RWPE2 (cell line): ENCODE data around the gene RPS6KA4.
"Not testable (repeated sequence)": the region's sequence is repeated elsewhere in the genome, so short reads cannot be mapped to it uniquely, and the experiment has no call there.

Experiments
- ATAC-seq: fragments of 200-7000 bp; cut with Tn5 transposase; 3 replicates; pipeline ENCODE4 v1.9.1; 2021; ENCODE audit warnings: low read depth
- DNase-seq: peaks from one replicate; pipeline ENCODE4 v3.0.0-alpha.2; 2020; ENCODE audit warnings: low spot score
- H3K27ac ChIP-seq: fragments of 450-650 bp; 2 replicates; pipeline ENCODE4 v1.5.1; 2017; ENCODE audit warnings: mild to moderate bottlenecking; ENCODE audit not compliant: poor library complexity, severe bottlenecking
- H3K27me3 ChIP-seq: fragments of 250-450 bp; sonication (Bioruptor Pico); 2 replicates; pipeline ENCODE4 v1.5.1; 2021; ENCODE audit warnings: mild to moderate bottlenecking, moderate library complexity; ENCODE audit not compliant: insufficient read depth, poor library complexity, severe bottlenecking
- H3K36me3 ChIP-seq: fragments of 250-450 bp; sonication (Bioruptor Pico); 2 replicates; pipeline ENCODE4 v1.5.1; 2020; ENCODE audit warnings: low read depth, mild to moderate bottlenecking, moderate library complexity
- H3K4me1 ChIP-seq: fragments of 250-450 bp; sonication (Bioruptor Pico); 2 replicates; pipeline ENCODE4 v1.5.1; 2021; ENCODE audit warnings: mild to moderate bottlenecking, moderate library complexity; ENCODE audit not compliant: insufficient read depth, poor library complexity, severe bottlenecking
- H3K4me3 ChIP-seq: fragments of 250-450 bp; sonication (Bioruptor Pico); 2 replicates; pipeline ENCODE4 v1.5.1; 2021; ENCODE audit warnings: mild to moderate bottlenecking, moderate library complexity; ENCODE audit not compliant: severe bottlenecking
- H3K9me3 ChIP-seq: fragments of 250-450 bp; sonication (Bioruptor Pico); 2 replicates; pipeline ENCODE4 v1.5.1; 2021; ENCODE audit warnings: mild to moderate bottlenecking, moderate library complexity; ENCODE audit not compliant: severe bottlenecking
- TF ChIP-seq, protein P1 (sequence below): fragments of 450-650 bp; IDR thresholded peaks from one replicate; pipeline ENCODE4 v1.5.1; 2017; ENCODE audit warnings: mild to moderate bottlenecking, moderate library complexity; ENCODE audit not compliant: poor library complexity, severe bottlenecking

RPS6KA4 gene

DNA sequence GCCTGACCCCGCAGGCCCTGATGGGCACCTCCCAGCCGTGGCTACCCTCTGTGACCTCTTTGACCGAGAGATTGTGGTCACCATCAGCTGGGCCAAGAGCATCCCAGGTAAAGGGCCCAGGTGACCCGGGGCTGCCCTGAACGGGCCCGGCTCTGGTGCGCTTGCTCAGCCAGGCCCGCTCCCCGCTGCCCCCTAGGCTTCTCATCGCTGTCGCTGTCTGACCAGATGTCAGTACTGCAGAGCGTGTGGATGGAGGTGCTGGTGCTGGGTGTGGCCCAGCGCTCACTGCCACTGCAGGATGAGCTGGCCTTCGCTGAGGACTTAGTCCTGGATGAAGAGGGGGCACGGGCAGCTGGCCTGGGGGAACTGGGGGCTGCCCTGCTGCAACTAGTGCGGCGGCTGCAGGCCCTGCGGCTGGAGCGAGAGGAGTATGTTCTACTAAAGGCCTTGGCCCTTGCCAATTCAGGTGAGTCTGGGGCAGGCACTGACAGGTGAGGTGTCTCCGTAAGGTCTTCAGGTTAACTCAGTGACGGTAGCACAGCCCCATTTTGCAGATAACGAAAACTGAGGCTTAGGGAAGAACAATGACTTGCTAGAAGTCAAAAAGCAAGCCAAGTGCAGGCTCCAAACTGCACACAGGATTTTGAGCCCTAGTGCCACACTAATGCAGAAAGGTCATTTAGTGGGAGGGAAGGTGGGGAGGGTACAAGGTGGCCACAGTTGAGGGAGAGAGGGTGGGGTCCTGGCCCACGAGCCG lies 44.0 kb upstream of the RPS6KA4 start:
- TF ChIP-seq, protein P1, sequence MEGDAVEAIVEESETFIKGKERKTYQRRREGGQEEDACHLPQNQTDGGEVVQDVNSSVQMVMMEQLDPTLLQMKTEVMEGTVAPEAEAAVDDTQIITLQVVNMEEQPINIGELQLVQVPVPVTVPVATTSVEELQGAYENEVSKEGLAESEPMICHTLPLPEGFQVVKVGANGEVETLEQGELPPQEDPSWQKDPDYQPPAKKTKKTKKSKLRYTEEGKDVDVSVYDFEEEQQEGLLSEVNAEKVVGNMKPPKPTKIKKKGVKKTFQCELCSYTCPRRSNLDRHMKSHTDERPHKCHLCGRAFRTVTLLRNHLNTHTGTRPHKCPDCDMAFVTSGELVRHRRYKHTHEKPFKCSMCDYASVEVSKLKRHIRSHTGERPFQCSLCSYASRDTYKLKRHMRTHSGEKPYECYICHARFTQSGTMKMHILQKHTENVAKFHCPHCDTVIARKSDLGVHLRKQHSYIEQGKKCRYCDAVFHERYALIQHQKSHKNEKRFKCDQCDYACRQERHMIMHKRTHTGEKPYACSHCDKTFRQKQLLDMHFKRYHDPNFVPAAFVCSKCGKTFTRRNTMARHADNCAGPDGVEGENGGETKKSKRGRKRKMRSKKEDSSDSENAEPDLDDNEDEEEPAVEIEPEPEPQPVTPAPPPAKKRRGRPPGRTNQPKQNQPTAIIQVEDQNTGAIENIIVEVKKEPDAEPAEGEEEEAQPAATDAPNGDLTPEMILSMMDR: no peak
- ATAC-seq (no peak), DNase-seq (peak; percentile 46)
- Histone ChIP-seq H3K9me3 (no peaks in the 10 kb centered on the region), H3K27me3 (no peaks in the 10 kb centered on the region), H3K4me1 (peaks cover 15% of the 10 kb centered on the region), H3K4me3 (no peak overlapping the region), H3K27ac (no peak overlapping the region), H3K36me3 (peaks cover 29% of the 10 kb centered on the region)

DNA sequence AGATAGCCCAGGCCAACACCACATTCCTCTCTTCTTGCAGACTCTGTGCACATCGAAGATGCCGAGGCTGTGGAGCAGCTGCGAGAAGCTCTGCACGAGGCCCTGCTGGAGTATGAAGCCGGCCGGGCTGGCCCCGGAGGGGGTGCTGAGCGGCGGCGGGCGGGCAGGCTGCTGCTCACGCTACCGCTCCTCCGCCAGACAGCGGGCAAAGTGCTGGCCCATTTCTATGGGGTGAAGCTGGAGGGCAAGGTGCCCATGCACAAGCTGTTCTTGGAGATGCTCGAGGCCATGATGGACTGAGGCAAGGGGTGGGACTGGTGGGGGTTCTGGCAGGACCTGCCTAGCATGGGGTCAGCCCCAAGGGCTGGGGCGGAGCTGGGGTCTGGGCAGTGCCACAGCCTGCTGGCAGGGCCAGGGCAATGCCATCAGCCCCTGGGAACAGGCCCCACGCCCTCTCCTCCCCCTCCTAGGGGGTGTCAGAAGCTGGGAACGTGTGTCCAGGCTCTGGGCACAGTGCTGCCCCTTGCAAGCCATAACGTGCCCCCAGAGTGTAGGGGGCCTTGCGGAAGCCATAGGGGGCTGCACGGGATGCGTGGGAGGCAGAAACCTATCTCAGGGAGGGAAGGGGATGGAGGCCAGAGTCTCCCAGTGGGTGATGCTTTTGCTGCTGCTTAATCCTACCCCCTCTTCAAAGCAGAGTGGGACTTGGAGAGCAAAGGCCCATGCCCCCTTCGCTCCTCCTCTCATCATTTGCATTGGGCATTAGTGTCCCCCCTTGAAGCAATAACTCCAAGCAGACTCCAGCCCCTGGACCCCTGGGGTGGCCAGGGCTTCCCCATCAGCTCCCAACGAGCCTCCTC lies 43.1 kb upstream of the RPS6KA4 start:
- not testable (repeated sequence) for H3K9me3 ChIP-seq, H3K27me3 ChIP-seq, H3K4me3 ChIP-seq, H3K4me1 ChIP-seq, ATAC-seq
- peak overlapping the region; percentile 95 for H3K27ac ChIP-seq
- peak; percentile 53 for DNase-seq
- H3K36me3 ChIP-seq: peaks cover 38% of the 10 kb centered on the region

DNA sequence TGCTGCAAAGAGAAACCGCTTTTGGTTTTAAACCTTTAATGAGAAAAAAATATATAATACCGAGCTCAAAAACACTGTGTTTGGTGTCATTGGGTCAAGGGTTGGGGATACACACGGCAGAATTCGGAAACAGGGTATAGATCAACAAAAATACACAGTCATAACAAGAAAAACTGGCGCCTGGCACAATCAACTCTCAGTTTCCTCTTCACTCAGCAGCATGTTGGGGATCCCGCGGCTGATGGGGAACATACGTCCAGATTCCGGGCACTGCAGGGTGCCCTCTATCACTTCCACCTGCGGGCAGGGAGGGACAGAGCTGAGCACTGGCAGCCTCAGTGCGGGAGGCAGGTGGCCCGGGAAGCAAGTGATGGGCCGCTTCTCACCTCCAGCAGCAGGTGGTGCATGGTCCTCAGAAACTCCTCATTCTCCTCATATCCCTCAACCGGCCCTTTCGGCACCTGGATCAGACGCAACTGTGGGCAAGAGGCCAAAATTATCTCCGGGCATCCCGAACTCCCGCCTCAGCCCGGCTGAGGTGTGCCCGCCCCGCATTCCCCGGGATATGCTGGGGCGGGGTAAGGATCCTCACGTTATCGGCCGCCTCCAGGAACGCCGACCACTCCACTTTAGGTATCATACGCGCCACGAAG lies 42.2 kb upstream of the RPS6KA4 start:
- no peaks in the 10 kb centered on the region for H3K9me3 ChIP-seq
- H3K27ac ChIP-seq: peak overlapping the region; percentile 95
- ATAC-seq (peak; percentile 5; the same call in 2 of the 3 replicates), DNase-seq (peak; percentile 77)
- TF ChIP-seq, protein P1: peak; percentile 18
- peaks cover 12% of the 10 kb centered on the region for H3K4me1 ChIP-seq
- H3K4me3 ChIP-seq: peak overlapping the region; percentile 74
- peaks cover 38% of the 10 kb centered on the region for H3K36me3 ChIP-seq
- H3K27me3 ChIP-seq: no peaks in the 10 kb centered on the region

DNA sequence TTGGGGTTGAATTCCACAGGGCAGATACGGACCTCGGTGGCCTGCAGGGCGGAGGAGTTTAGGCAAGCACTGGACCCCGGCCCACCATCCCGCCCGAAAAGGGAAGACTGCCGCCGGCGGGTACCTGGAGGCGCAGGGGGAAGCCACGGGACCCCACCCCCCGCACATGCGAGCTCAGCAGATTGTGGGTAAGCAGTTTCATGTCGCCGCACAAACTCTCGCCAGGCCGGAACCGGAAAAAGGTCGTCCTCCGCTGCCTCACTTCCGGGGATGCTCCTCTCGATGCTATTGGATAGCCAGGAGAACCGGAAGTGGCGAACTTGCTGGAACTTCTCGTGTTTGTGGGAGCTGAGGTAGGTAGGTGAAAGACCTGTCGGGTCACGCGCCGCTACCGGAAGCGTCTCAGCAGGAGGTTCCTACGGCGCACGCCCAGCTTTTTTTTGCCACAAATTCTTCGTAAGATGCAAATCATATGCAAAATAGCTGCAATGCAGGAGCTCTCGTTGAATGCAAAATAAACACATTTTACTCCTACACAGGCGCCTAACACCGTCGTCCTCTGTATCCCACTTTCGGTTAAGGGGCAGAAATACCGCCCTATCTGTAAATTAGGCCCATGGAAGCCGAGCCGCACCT lies 41.5 kb upstream of the RPS6KA4 start, which contains the start of gene TRMT112:
Gene TRMT112, minus strand, starts transcription at position 235 of the 636 bp plus-strand sequence. Its CDS starts 33 bp downstream, at position 202.
- ATAC-seq: peak; percentile 68
- H3K36me3 ChIP-seq: peaks cover 44% of the 10 kb centered on the region
- peak; percentile 99 for DNase-seq
- H3K27me3 ChIP-seq: no peaks in the 10 kb centered on the region
- peak within 1 kb of the TSS; percentile 95 for H3K27ac ChIP-seq
- TF ChIP-seq, protein P1: no peak
- H3K4me3 ChIP-seq: peak within 1 kb of the TSS; percentile 74
- no peaks in the 10 kb centered on the region for H3K9me3 ChIP-seq
- H3K4me1 ChIP-seq: peaks cover 18% of the 10 kb centered on the region
